HFF-Myc (cell line): ENCODE data around the gene GTPBP8.

Experiments
- DNase-seq: peaks from one replicate; pipeline ENCODE4 v3.0.0-alpha.2; 2011; ENCODE audit warnings: low read depth; ENCODE audit errors: extremely low read depth
- H3K4me3 ChIP-seq: replicated peaks from 2 replicates; pipeline ENCODE4 v1.5.1; 2011; ENCODE audit warnings: low read depth, mild to moderate bottlenecking, control low read depth, low read length
- CTCF ChIP-seq: IDR thresholded peaks from 2 replicates; pipeline ENCODE4 v1.5.1; 2012; ENCODE audit warnings: mild to moderate bottlenecking, low read depth, low read length, control low read depth; ENCODE audit errors: missing control alignments

Gene GTPBP8

GRCh38 chr3:112987710-112988334 lies 3.0 kb upstream of the GTPBP8 start:
- TF ChIP-seq CTCF, result no peak
- DNase-seq, result no peak
- no peak overlapping the region for H3K4me3 ChIP-seq

DNA sequence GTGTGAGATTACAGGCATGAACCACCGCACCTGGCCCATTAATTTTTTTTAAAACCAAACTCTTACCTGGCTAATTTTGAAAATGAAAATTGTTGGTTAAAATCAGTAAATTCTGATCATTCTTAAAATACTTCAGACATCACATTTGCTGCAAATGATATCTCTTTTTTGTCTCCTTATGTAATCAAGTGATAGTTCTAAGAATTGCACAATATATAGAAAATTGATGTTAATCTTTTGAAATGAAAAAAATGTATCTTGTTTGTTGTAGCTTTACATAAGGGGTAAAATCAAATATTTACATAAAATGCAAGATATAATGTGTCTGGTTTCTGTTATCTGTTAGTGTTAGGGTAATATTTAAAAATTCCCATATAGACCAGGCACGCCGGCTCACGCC lies 5.0 kb downstream of the GTPBP8 start:
- DNase-seq, result no peak
- no peak for TF ChIP-seq CTCF
- H3K4me3 ChIP-seq, result no peak overlapping the region

GRCh38 chr3:113000691-113001090 lies 9.9 kb downstream of the GTPBP8 start:
- no peak for TF ChIP-seq CTCF
- no peak overlapping the region for H3K4me3 ChIP-seq
- DNase-seq, result no peak

- no peak for TF ChIP-seq CTCF
- H3K4me3 ChIP-seq, result no peak overlapping the region
- DNase-seq, result no peak
Measured at GRCh38 chr3:113002037-113002436, 11.3 kb downstream of the GTPBP8 start.

GRCh38 chr3:113002679-113003078 lies 11.9 kb downstream of the GTPBP8 start:
- TF ChIP-seq CTCF, result no peak
- H3K4me3 ChIP-seq, result no peak overlapping the region
- DNase-seq, result no peak

GRCh38 chr3:113005611-113006010 lies 14.8 kb downstream of the GTPBP8 start:
- no peak for DNase-seq
- TF ChIP-seq CTCF, result no peak
- H3K4me3 ChIP-seq, result no peak overlapping the region
